HG02798 (cell line): Measurements from ENCODE around the gene FNBP1.

ENCODE experiments used
- ATAC-seq: cut with Tn5 transposase; IDR thresholded peaks from one replicate; pipeline ENCODE4 v1.9.1; 2021; ENCODE audit warnings: mild to moderate bottlenecking; ENCODE audit not compliant: unreplicated experiment, poor library complexity

Gene FNBP1

GRCh38 chr9:129866394-129867135 lies 176.4 kb downstream of the FNBP1 start:
- no peak for ATAC-seq

- no peak for ATAC-seq
These were observed 177.2 kb downstream of the FNBP1 start for GRCh38 chr9:129865668-129866320.

- ATAC-seq = no peak
These were observed 177.9 kb downstream of the FNBP1 start for GRCh38 chr9:129864991-129865647.

- no peak for ATAC-seq
These were observed 179.8 kb downstream of the FNBP1 start for GRCh38 chr9:129863059-129863690.

- no peak for ATAC-seq
These were observed 181.6 kb downstream of the FNBP1 start for GRCh38 chr9:129861447-129861827.

- no peak for ATAC-seq
These were observed 182.1 kb downstream of the FNBP1 start for GRCh38 chr9:129860653-129861446.

- no peak for ATAC-seq
These were observed 184.6 kb downstream of the FNBP1 start for GRCh38 chr9:129858167-129858962.

- ATAC-seq = no peak
These were observed 185.8 kb downstream of the FNBP1 start for GRCh38 chr9:129857207-129857606.

GRCh38 chr9:129854588-129855110 lies 188.3 kb downstream of the FNBP1 start:
- ATAC-seq = no peak

- ATAC-seq = no peak
These were observed 189.4 kb downstream of the FNBP1 start for GRCh38 chr9:129853614-129854013.

- ATAC-seq = no peak
These were observed 190.4 kb downstream of the FNBP1 start for GRCh38 chr9:129852579-129852978.

- no peak for ATAC-seq
These were observed 191.2 kb downstream of the FNBP1 start for GRCh38 chr9:129851821-129852220.

- ATAC-seq = no peak
These were observed 192.0 kb downstream of the FNBP1 start for GRCh38 chr9:129850821-129851550.

GRCh38 chr9:129849901-129850300 lies 193.1 kb downstream of the FNBP1 start:
- no peak for ATAC-seq

- no peak for ATAC-seq
These were observed 194.1 kb downstream of the FNBP1 start for GRCh38 chr9:129848712-129849441.

- no peak for ATAC-seq
These were observed 197.6 kb downstream of the FNBP1 start for GRCh38 chr9:129845373-129845772.

- ATAC-seq = no peak
These were observed 201.9 kb downstream of the FNBP1 start for GRCh38 chr9:129841071-129841470.

- no peak for ATAC-seq
These were observed 203.0 kb downstream of the FNBP1 start for GRCh38 chr9:129840034-129840433.
